Measurements from ENCODE around the gene HDAC4.

Gene HDAC4

DNA sequence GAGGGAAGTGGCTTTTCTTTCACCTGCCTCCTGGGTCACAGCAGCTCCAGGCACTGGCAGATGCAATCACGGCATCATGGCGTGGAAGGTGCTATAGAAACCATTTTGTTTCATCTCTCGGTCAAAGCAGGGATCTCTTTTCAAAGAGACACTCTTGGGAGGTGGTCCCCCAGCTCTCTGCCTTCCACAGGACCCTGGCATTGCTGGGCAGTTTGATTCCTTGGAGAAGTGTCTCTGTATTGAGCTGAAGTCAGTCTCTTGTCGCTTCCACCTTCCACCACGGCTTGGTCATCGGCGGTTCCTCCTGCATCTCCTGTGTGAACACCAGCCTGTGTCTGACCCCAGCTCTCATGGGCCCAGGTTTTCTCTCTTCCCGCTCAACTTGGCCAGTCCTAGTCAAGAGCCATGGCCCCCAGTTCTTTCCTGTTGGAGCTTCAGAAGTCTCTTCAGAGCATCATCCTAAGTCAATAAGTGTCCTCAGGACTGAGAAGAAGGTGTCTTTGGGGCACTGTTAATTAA lies 42.3 kb upstream of the HDAC4 start:
- no peak for DNase-seq
- peaks cover 17% of the 10 kb centered on the region for H3K27me3 ChIP-seq (replicated peaks)

DNA sequence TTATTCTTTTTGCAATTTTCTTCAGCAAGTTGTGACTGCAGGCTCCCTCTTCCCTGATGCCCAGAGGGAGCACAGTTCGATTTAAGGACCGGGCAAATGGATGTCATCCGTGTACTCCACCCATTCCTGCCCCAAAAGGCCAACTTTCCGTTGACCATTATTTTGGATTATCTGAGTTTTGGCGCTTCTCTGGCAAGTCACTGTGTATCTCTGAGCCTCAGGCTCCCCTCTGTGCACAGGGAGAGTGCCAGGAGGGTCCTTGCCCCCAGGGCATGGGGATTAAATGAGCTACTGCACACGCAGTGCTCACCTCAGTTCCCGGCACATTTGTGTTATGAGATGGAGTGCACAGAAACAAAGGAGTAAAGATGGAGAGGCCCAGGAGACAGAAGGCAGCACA lies 41.4 kb upstream of the HDAC4 start:
- Histone ChIP-seq H3K27me3 (replicated peaks) (peaks cover 17% of the 10 kb centered on the region), H3K27ac (no peak overlapping the region), H3K36me3 (replicated peaks) (no peaks in the 10 kb centered on the region), H3K4me3 (ENCODE audit: low read depth, low read length) (no peak overlapping the region)
- no peak for DNase-seq
- in situ Hi-C loops (cut with HindIII; ENCODE audit: low pct_ligation_motif_present, low sequenced_read_pairs) = no loop called here
- TF ChIP-seq, protein P1, sequence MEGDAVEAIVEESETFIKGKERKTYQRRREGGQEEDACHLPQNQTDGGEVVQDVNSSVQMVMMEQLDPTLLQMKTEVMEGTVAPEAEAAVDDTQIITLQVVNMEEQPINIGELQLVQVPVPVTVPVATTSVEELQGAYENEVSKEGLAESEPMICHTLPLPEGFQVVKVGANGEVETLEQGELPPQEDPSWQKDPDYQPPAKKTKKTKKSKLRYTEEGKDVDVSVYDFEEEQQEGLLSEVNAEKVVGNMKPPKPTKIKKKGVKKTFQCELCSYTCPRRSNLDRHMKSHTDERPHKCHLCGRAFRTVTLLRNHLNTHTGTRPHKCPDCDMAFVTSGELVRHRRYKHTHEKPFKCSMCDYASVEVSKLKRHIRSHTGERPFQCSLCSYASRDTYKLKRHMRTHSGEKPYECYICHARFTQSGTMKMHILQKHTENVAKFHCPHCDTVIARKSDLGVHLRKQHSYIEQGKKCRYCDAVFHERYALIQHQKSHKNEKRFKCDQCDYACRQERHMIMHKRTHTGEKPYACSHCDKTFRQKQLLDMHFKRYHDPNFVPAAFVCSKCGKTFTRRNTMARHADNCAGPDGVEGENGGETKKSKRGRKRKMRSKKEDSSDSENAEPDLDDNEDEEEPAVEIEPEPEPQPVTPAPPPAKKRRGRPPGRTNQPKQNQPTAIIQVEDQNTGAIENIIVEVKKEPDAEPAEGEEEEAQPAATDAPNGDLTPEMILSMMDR (IDR thresholded peaks at IDR 0.05; ENCODE audit: low read depth, low read length, missing control alignments) = no peak

More for the DNA sequence above, 42.3 kb upstream of the HDAC4 start:
- in situ Hi-C loops (cut with HindIII; ENCODE audit: low pct_ligation_motif_present, low sequenced_read_pairs) = no loop called here
- Histone ChIP-seq H3K36me3 (replicated peaks) (no peaks in the 10 kb centered on the region), H3K27ac (no peak overlapping the region), H3K4me3 (ENCODE audit: low read depth, low read length) (no peak overlapping the region)
- TF ChIP-seq, protein P1 (IDR thresholded peaks at IDR 0.05; ENCODE audit: low read depth, low read length, missing control alignments) = no peak

DNA sequence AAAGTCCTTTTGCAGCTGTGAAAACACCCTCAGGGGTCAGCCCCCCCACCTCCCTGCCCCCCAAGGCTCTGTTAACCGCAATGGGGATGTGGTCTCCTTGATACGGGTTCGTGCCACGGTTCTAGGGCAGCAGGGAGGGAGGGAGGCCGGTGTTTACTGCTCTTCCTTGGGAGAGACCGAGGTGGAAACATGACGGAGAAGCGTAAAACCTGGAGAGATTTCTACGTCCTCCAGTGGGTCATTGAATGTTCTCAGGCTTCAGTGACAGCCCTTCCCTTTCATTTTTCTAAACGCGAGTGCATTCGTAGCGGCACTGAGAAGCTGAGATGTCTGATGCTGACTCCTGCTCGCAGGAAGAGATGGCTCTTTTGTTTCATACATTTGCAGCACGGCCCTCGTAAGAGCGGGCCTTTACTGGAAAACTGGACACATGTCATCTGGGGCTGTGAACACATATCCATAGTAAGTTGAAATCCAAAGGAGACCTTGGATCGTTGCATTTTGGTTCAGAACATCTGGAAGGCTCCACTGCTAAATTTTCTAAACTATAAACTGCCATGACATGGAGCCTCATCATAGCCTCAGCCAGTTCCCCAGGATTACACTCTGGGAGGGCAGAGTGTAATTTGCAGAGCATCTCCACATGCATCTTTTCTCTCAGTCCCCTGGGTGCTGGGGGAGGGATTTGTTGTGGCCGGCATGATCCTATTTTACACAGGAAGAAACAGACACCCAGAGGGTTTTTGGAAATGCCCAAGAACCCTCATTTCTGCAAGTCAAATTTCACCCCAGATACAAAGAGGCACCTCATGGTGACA lies 40.6 kb upstream of the HDAC4 start:
- DNase-seq = no peak
- Histone ChIP-seq H3K27me3 (replicated peaks) (peaks cover 17% of the 10 kb centered on the region), H3K36me3 (replicated peaks) (no peaks in the 10 kb centered on the region), H3K27ac (no peak overlapping the region), H3K4me3 (ENCODE audit: low read depth, low read length) (peak overlapping the region; percentile 22)
- in situ Hi-C loops (cut with HindIII; ENCODE audit: low pct_ligation_motif_present, low sequenced_read_pairs) = no loop called here
- TF ChIP-seq, protein P1 (IDR thresholded peaks at IDR 0.05; ENCODE audit: low read depth, low read length, missing control alignments) = no peak

DNA sequence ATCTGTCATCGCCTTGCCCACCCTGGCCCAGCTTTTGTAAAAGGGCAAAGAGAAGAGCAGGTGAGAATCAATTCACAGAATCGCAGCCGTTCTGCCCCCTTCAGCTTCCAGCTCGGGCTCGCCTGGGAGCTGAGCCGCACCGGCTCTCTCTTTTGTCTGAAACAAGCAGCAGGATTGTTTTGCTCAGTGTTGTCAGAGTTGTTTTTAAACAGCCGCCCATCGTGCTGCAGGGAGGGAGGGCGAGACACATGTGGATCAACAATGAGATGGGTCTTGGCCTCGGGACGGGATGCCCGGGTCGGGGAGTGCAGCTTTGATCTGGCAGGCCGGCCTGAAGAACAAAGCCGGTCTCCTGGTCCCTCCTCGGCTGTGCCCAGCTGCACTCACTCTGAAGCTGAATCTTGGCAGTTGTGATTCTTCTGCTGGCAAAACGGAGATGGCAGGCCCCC lies 39.7 kb upstream of the HDAC4 start:
- TF ChIP-seq, protein P1 (IDR thresholded peaks at IDR 0.05; ENCODE audit: low read depth, low read length, missing control alignments) = no peak
- H3K4me3 ChIP-seq (ENCODE audit: low read depth, low read length) = peak overlapping the region; percentile 17
- H3K27ac ChIP-seq = no peak overlapping the region
- no peaks in the 10 kb centered on the region for H3K36me3 ChIP-seq (replicated peaks)
- peaks cover 17% of the 10 kb centered on the region for H3K27me3 ChIP-seq (replicated peaks)
- in situ Hi-C loops (cut with HindIII; ENCODE audit: low pct_ligation_motif_present, low sequenced_read_pairs) = no loop called here
- DNase-seq = no peak

DNA sequence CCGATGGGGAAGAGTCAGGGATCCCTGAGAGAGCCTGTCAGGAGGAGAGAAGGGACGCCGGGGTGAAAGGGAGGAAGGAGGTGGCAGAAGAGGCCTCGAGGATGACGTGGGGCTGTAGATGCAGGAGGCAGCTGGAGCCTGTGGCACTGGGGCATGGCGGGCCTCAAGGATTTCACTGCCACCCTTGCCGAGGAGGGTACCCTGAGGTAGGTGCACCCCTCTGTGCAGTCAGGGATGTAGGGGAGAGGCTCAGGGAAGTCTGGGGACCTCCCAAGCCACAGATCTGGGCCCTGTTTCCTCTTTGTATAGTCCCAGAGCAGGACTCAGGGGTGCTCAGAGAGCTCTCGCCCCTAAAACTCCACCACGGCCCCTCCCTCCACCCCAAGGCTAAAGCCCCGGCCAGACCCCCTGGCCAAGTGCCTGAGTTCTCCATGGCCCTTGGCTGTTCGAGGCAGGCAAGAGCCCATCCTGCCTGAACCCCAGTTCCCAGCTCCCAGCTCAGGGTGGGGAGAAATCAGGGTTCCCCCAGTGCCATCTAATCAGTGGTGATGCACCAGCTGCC lies 39.0 kb upstream of the HDAC4 start:
- no peaks in the 10 kb centered on the region for H3K36me3 ChIP-seq (replicated peaks)
- H3K27ac ChIP-seq = no peak overlapping the region
- in situ Hi-C loops (cut with HindIII; ENCODE audit: low pct_ligation_motif_present, low sequenced_read_pairs) = no loop called here
- DNase-seq = no peak
- H3K27me3 ChIP-seq (replicated peaks) = peaks cover 17% of the 10 kb centered on the region
- TF ChIP-seq, protein P1 (IDR thresholded peaks at IDR 0.05; ENCODE audit: low read depth, low read length, missing control alignments) = no peak
- H3K4me3 ChIP-seq (ENCODE audit: low read depth, low read length) = no peak overlapping the region
